Esophagus squamous epithelium (tissue), 4 donors: ENCODE results near the gene HNMT.

ENCODE experiments used
- CTCF ChIP-seq, 6 experiments: fragments of 450-650 bp in 4 of 6; fragments of 200-600 bp in 2 of 6; sonication (generic) in 2 of 6; IDR thresholded peaks; one replicate each; pipeline ENCODE4 v1.5.1; 2016 to 2019; ENCODE audit warnings: antibody characterized with exemption in 6 of 6, mild to moderate bottlenecking in 4 of 6, moderate library complexity in 4 of 6
- POLR2A ChIP-seq, 4 donors: fragments of 450-650 bp; IDR thresholded peaks; one replicate each; pipeline ENCODE4 v1.6.1; 2017; ENCODE audit warnings: antibody characterized with exemption in 4 of 4, mild to moderate bottlenecking in 4 of 4, moderate library complexity in 3 of 4

DNA sequence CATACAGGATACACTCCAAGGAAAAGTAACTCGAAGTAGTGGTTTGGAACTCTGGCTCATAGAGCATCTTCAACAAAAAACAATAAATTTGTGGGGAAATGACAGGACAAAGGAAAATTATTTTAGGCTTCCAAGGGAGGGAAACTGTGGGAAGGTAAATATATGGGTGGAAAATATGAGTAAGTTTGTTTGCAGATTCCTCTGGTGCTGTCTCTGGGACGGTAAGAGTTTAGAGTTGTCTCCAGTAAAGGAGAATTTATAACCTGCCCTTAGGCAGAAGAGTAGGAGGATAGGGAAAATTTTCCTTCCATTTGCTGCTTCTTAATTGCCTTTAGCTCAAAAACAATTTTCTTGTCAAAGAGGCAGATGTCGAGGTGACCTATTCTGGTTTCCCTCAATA, 19.3 kb downstream of the HNMT start:
- no peak for TF ChIP-seq CTCF (IDR thresholded peaks at IDR 0.05)
- TF ChIP-seq POLR2A (IDR thresholded peaks at IDR 0.05), result no peak
